ENCODE data around the gene ENO3.

The ENO3 gene

DNA sequence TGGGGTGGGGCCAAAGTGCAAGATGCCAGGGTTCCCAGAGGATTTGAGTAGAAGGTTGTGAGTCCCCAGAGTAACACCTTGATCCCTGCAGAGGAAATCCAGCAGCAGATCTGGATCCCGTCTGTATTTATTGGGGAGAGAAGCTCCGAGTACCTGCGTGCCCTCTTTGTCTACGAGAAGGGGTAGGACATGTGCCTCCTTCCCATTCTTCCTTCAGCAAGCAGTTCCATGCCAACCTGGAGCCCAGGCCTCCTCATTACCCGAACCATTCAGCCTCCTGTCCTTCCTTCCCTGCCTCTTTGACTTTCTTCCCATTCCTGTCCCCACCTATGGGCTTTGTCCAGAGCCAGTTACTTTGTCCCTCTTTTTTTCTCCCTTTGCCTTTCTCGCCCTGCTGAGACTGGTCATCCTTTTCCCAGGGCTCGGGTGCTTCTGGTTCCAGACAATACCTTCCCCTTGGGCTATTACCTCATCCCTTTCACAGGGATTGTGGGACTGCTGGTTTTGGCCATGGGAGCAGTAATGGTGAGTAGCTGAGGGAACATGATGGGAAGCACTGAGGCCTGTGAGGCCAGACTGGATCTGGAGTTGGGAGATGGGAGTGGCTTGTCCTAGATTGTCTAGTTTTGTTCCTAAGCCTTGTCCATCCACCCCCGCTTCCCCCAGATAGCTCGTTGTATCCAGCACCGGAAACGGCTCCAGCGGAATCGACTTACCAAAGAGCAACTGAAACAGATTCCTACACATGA, 8.0 kb upstream of the ENO3 start:
- H3K27ac ChIP-seq, result peak overlapping the region; percentile 96
- no peaks in the 10 kb centered on the region for H3K27me3 ChIP-seq
- H3K4me3 ChIP-seq (ENCODE audit: low read depth in 1 of 2, low read length in 1 of 2), result peak overlapping the region; percentile 99
- H3K9me3 ChIP-seq, result no peaks in the 10 kb centered on the region
- TF ChIP-seq, protein P1, sequence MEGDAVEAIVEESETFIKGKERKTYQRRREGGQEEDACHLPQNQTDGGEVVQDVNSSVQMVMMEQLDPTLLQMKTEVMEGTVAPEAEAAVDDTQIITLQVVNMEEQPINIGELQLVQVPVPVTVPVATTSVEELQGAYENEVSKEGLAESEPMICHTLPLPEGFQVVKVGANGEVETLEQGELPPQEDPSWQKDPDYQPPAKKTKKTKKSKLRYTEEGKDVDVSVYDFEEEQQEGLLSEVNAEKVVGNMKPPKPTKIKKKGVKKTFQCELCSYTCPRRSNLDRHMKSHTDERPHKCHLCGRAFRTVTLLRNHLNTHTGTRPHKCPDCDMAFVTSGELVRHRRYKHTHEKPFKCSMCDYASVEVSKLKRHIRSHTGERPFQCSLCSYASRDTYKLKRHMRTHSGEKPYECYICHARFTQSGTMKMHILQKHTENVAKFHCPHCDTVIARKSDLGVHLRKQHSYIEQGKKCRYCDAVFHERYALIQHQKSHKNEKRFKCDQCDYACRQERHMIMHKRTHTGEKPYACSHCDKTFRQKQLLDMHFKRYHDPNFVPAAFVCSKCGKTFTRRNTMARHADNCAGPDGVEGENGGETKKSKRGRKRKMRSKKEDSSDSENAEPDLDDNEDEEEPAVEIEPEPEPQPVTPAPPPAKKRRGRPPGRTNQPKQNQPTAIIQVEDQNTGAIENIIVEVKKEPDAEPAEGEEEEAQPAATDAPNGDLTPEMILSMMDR (IDR thresholded peaks at IDR 0.05), result no peak
- H3K36me3 ChIP-seq, result peaks cover 46% of the 10 kb centered on the region
- peaks cover 82 to 93% of the 10 kb centered on the region in 2 experiments for H3K4me1 ChIP-seq (ENCODE audit: control insufficient read depth in 1 of 2, insufficient read depth in 1 of 2, low read depth in 1 of 2, low read length in 1 of 2)

DNA sequence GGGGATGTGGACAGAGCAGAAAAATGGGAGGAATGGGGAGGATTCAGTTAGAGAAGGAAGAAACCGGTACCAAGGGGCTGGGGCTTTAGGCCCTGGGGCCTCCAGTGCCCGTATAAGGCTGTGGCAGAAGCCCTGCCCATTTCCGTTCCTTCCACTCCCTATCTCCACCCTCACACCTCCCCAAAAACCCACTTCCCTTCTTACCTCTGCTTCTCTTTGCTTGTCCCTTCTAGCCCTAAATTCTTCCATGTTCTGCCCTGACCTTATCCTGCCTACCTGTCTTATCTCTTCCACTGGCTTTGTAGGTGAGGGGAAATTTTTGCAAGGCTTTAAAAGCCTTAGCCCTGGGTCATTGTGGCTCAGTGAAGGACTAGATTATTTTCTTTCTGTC, 6.8 kb upstream of the ENO3 start:
- Histone ChIP-seq H3K27me3 (no peaks in the 10 kb centered on the region), H3K27ac (peak overlapping the region; percentile 96), H3K4me3 (ENCODE audit: low read depth in 1 of 2, low read length in 1 of 2) (peak overlapping the region; percentile 99), H3K9me3 (no peaks in the 10 kb centered on the region), H3K36me3 (peaks cover 39% of the 10 kb centered on the region), H3K4me1 (ENCODE audit: control insufficient read depth in 1 of 2, insufficient read depth in 1 of 2, low read depth in 1 of 2, low read length in 1 of 2) (peaks cover 78 to 91% of the 10 kb centered on the region in 2 experiments)
- TF ChIP-seq, protein P1 (IDR thresholded peaks at IDR 0.05), result no peak

DNA sequence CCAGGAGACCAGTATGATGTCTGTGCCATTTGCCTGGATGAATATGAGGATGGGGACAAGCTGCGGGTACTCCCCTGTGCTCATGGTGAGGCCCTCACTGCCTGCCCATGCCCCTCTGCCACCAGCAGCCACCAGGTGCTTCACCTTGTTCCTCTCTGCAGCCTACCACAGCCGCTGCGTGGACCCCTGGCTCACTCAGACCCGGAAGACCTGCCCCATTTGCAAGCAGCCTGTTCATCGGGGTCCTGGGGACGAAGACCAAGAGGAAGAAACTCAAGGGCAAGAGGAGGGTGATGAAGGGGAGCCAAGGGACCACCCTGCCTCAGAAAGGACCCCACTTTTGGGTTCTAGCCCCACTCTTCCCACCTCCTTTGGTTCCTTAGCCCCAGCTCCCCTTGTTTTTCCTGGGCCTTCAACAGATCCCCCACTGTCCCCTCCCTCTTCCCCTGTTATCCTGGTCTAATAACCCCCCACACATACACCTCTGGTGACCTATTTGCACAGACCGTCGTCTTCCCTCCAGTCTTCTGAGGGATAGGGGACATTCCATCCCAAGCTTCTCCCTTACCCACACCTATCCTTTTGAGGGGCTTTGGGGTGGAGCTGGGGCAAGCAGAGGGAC, 6.3 kb upstream of the ENO3 start:
- no peaks in the 10 kb centered on the region for H3K9me3 ChIP-seq
- H3K4me3 ChIP-seq (ENCODE audit: low read depth in 1 of 2, low read length in 1 of 2), result peak overlapping the region; percentile 99
- H3K4me1 ChIP-seq (ENCODE audit: control insufficient read depth in 1 of 2, insufficient read depth in 1 of 2, low read depth in 1 of 2, low read length in 1 of 2), result peaks cover 74 to 91% of the 10 kb centered on the region in 2 experiments
- H3K27ac ChIP-seq, result peak overlapping the region; percentile 96
- TF ChIP-seq, protein P1 (IDR thresholded peaks at IDR 0.05), result no peak
- no peaks in the 10 kb centered on the region for H3K27me3 ChIP-seq
- H3K36me3 ChIP-seq, result peaks cover 39% of the 10 kb centered on the region

DNA sequence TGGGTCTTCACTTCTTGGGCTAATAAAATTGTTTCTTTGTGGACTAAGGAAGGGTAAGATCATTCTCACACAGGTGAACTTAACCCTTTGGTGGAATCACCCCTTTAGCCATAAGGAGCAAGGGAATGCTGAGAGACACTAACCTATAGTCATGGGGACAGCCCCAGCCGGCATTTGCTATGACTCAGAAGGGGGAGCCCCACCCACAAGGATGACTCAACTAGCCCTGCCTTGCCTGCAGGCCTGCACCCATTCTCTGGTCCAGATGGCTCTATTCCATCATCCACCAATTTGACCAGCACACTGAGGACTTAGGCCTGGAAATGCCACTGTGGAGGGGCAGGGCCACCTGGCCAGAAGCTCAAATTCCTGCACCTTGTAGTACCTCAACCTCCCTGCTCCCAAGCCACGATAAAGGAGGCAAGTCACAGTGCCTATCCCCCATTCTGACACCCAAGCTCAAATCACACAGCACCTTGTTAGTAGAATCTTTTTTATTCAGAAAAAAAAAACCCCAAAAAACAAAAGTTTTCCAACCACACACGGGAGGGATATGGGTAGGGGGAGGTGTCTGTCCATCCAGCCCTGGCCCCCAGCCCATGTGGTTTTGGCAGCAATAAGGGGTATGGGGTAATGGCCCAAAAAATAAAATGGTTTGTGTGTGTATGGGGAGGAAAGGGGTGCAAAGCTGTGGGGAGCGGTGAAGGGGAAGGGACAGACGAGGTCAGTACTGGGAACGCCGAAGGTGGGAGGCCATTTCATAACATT, 5.6 kb upstream of the ENO3 start:
- Histone ChIP-seq H3K9me3 (no peaks in the 10 kb centered on the region), H3K36me3 (peaks cover 39% of the 10 kb centered on the region), H3K4me3 (ENCODE audit: low read depth in 1 of 2, low read length in 1 of 2) (peak overlapping the region; percentile 99), H3K27ac (peak overlapping the region; percentile 96), H3K27me3 (no peaks in the 10 kb centered on the region), H3K4me1 (ENCODE audit: control insufficient read depth in 1 of 2, insufficient read depth in 1 of 2, low read depth in 1 of 2, low read length in 1 of 2) (peaks cover 78 to 91% of the 10 kb centered on the region in 2 experiments)
- TF ChIP-seq, protein P1 (IDR thresholded peaks at IDR 0.05), result no peak

DNA sequence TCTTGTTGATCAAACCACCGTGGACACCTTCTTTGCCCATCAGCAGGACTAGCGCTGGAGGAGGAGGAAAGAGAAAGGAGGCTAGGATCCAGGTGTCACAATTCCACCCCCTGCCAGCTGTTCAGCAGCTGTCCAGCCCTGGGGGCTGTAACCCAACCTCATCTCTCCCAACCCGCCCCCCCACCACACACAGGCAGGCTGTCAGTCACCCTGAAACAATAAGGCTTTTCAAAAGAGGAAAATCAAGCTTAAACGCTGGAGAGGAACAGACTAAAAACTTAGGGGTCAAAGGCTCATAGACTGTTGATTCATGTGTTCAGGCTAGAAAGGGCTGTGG, 5.0 kb upstream of the ENO3 start:
- H3K36me3 ChIP-seq, result peaks cover 39% of the 10 kb centered on the region
- H3K9me3 ChIP-seq, result no peaks in the 10 kb centered on the region
- H3K27ac ChIP-seq, result peak overlapping the region; percentile 96

More for the DNA sequence above, 5.0 kb upstream of the ENO3 start:
- H3K4me3 ChIP-seq (ENCODE audit: low read depth in 1 of 2, low read length in 1 of 2), result peak overlapping the region; percentile 99
- H3K27me3 ChIP-seq, result no peaks in the 10 kb centered on the region
- H3K4me1 ChIP-seq (ENCODE audit: control insufficient read depth in 1 of 2, insufficient read depth in 1 of 2, low read depth in 1 of 2, low read length in 1 of 2), result peaks cover 79 to 91% of the 10 kb centered on the region in 2 experiments
- TF ChIP-seq, protein P1 (IDR thresholded peaks at IDR 0.05), result no peak

All from neutrophil (primary cell).